Endodermal cell (in vitro differentiated cells): ENCODE results near the gene ARFGAP1. TPM values are rescaled to one million over a fixed set of nuclear protein-coding genes. Genes with fewer than 3 reads are reported as not detected.

ENCODE experiments used
- DNase-seq: peaks from one replicate; pipeline ENCODE4 v3.0.0-alpha.2; 2017
- H3K27ac ChIP-seq: 2 replicates; pipeline ENCODE4 v1.5.1; 2013; ENCODE audit warnings: mild to moderate bottlenecking, low read depth, low read length, moderate library complexity
- H3K27me3 ChIP-seq: 2 replicates; pipeline ENCODE4 v1.6.1; 2013; ENCODE audit warnings: mild to moderate bottlenecking, low read length, moderate library complexity; ENCODE audit not compliant: insufficient read depth, control insufficient read depth, poor library complexity, severe bottlenecking
- H3K36me3 ChIP-seq: 2 replicates; pipeline ENCODE4 v1.7.0; 2013; ENCODE audit warnings: mild to moderate bottlenecking, low read length, moderate library complexity; ENCODE audit not compliant: control insufficient read depth, insufficient read depth
- H3K4me1 ChIP-seq: one replicate; pipeline ENCODE4 v1.7.0; 2013; ENCODE audit warnings: low read length; ENCODE audit not compliant: control insufficient read depth, insufficient read depth
- H3K4me3 ChIP-seq: 2 replicates; pipeline ENCODE4 v1.5.1; 2013; ENCODE audit warnings: mild to moderate bottlenecking, low read length, moderate library complexity
- H3K9ac ChIP-seq: 2 replicates; pipeline ENCODE4 v1.6.1; 2013; ENCODE audit warnings: mild to moderate bottlenecking, low read length, moderate library complexity; ENCODE audit not compliant: poor library complexity, severe bottlenecking; ENCODE audit errors: extremely low read depth
- H3K9me3 ChIP-seq: 2 replicates; pipeline ENCODE4 v1.6.1; 2013; ENCODE audit warnings: mild to moderate bottlenecking, low read length, moderate library complexity; ENCODE audit not compliant: control insufficient read depth
- H3K27ac Mint-ChIP-seq: 2 replicates; pipeline ENCODE4 v1.8.0; 2020; ENCODE audit warnings: mixed read lengths
- H3K27me3 Mint-ChIP-seq: 2 replicates; pipeline ENCODE4 v1.8.0; 2021; ENCODE audit warnings: mild to moderate bottlenecking, mixed read lengths; ENCODE audit not compliant: insufficient read depth
- H3K36me3 Mint-ChIP-seq: 2 replicates; pipeline ENCODE4 v1.8.0; 2020; ENCODE audit warnings: low read depth, mixed read lengths
- H3K4me1 Mint-ChIP-seq: 2 replicates; pipeline ENCODE4 v1.8.0; 2020; ENCODE audit warnings: mixed read lengths
- H3K4me3 Mint-ChIP-seq: 2 replicates; pipeline ENCODE4 v1.8.0; 2020; ENCODE audit warnings: mild to moderate bottlenecking, moderate library complexity, mixed read lengths
- H3K9me3 Mint-ChIP-seq: 2 replicates; pipeline ENCODE4 v1.8.0; 2020; ENCODE audit warnings: mild to moderate bottlenecking, mixed read lengths
- WGBS, 2 experiments: methylation state at CpG; one replicate each; pipeline versions ENCODE4 v1.1.5 to v1.1.7; 2013; ENCODE audit warnings: missing lambda C conversion rate in 2 of 2, mixed read lengths in 1 of 2; ENCODE audit not compliant: insufficient coverage in 1 of 2, insufficient read length in 1 of 2; 5-methylcytosine and 5-hydroxymethylcytosine counted together
- total RNA-seq, 2 donors: library from RNA; stranded (reverse); fragmentation: NEBNext Ultra II Directional in 1 of 2; extraction: Animal tissue kit (Norgen Biotek cat#: 25700) in 1 of 2; gene quantifications; 2 replicates in 1 of 2; 3 replicates in 1 of 2; pipeline ENCODE4 v1.2.1, GENCODE V29; 2021
- TF ChIP-seq, protein P1 (sequence below): fragments of 200-600 bp; sonication (generic); conservative IDR thresholded peaks from 2 replicates; pipeline ENCODE4 v1.5.0; 2021; ENCODE audit warnings: antibody characterized with exemption, mild to moderate bottlenecking

ARFGAP1 gene
- total RNA-seq, 2 donors from 2014 or later = 159 to 208 TPM

DNA sequence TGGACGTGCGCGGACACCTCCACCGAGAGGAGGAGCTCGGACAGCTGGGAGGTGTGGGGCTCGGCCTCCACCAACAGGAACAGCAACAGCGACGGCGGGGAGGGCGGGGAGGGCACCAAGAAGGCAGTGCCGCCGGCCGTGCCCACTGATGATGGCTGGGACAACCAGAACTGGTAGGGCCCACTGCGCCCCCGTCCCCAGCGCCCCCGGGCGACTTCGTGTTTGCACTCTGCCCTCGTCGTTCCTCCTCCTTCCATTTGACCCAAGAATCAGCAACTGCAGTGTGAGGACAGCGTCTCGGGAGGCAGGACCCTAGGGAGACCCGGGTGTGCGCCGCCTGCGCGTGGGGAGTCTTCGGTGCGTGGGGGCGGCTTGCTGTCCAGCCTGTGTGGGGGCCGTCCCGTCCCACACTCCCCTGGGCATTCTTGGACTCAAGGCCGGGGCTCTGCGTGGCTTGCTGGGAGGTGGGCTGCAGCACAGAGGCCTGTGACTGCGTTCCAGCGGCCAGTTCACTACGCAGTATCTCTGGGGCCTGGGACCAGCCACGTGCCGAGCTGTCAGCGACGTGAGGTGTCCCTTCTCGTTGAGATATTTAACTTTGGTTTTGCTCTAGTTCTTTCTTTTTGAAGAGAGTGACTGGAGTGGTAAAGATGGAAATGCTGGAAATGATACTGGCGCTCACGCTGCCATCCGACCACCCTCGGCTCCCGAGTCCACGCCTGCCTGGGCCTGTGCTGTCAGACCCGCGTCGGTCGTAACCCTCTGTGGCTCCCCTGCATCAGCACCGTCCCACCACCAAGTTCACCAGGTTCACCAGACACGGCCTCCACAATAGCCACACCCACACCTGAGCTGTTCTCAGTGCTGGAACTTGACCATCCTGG, 15.3 kb downstream of the ARFGAP1 start:
- WGBS, 2 experiments = 94 to 98% methylated on average over 37 to 55 of the region's 55 CpGs
- H3K9ac ChIP-seq = no peak overlapping the region
- H3K4me1 Mint-ChIP-seq = no peaks in the 10 kb centered on the region

DNA sequence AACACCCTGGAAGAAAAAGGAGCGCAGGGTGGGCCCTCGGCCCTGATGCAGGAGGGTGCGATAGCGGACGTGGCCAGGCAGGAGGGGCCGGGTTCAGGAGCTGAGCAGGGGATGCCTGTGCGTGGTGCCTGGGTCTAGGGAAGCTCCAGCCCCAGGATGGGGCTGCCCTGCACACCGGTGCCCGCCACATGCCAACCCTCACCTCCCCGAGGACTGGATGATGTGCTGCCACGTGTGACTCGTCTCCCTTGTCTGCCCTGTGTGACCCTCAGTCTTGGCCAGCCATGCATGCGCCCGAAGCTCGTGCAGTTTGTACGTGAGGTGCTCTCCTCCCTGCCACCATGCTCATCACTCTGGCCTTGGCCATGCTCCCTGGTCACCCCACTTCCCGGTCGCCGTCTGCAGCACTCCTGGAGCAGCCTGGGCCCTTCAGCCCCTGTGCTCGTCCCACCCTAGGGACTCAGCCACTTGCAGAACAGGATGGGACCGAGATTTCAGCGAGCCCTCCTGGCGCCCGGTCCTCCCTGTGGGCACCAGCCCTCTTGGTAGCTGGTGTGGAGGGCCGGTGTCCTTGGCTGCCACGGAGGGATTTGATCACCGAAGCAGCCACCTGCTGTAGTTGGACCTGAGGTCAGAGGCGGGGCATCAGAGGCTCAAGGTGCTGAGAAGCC, 16.1 kb downstream of the ARFGAP1 start:
- TF ChIP-seq, protein P1, sequence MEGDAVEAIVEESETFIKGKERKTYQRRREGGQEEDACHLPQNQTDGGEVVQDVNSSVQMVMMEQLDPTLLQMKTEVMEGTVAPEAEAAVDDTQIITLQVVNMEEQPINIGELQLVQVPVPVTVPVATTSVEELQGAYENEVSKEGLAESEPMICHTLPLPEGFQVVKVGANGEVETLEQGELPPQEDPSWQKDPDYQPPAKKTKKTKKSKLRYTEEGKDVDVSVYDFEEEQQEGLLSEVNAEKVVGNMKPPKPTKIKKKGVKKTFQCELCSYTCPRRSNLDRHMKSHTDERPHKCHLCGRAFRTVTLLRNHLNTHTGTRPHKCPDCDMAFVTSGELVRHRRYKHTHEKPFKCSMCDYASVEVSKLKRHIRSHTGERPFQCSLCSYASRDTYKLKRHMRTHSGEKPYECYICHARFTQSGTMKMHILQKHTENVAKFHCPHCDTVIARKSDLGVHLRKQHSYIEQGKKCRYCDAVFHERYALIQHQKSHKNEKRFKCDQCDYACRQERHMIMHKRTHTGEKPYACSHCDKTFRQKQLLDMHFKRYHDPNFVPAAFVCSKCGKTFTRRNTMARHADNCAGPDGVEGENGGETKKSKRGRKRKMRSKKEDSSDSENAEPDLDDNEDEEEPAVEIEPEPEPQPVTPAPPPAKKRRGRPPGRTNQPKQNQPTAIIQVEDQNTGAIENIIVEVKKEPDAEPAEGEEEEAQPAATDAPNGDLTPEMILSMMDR = no peak
- H3K9me3 Mint-ChIP-seq = no peaks in the 10 kb centered on the region
- Histone ChIP-seq H3K4me1 (no peaks in the 10 kb centered on the region), H3K9ac (no peak overlapping the region), H3K4me3 (no peak overlapping the region), H3K36me3 (peaks cover 3% of the 10 kb centered on the region), H3K27ac (no peak overlapping the region), H3K27me3 (no peaks in the 10 kb centered on the region), H3K9me3 (no peaks in the 10 kb centered on the region)
- no peak overlapping the region for H3K27ac Mint-ChIP-seq
- H3K36me3 Mint-ChIP-seq = peaks cover 20% of the 10 kb centered on the region
- no peaks in the 10 kb centered on the region for H3K27me3 Mint-ChIP-seq
- H3K4me1 Mint-ChIP-seq = no peaks in the 10 kb centered on the region
- H3K4me3 Mint-ChIP-seq = no peak overlapping the region
- DNase-seq = no peak
- WGBS, 2 experiments = 95 to 97% methylated on average over 24 to 28 of the region's 28 CpGs

More for the DNA sequence above, 15.3 kb downstream of the ARFGAP1 start:
- no peaks in the 10 kb centered on the region for H3K4me1 ChIP-seq
- TF ChIP-seq, protein P1 = no peak
- H3K4me3 ChIP-seq = no peak overlapping the region
- DNase-seq = no peak
- Mint-ChIP-seq H3K9me3 (no peaks in the 10 kb centered on the region), H3K36me3 (peaks cover 26% of the 10 kb centered on the region), H3K27ac (no peak overlapping the region), H3K27me3 (no peaks in the 10 kb centered on the region), H3K4me3 (no peak overlapping the region)
- H3K27me3 ChIP-seq = no peaks in the 10 kb centered on the region
- no peak overlapping the region for H3K27ac ChIP-seq
- no peaks in the 10 kb centered on the region for H3K9me3 ChIP-seq
- peaks cover 4% of the 10 kb centered on the region for H3K36me3 ChIP-seq

DNA sequence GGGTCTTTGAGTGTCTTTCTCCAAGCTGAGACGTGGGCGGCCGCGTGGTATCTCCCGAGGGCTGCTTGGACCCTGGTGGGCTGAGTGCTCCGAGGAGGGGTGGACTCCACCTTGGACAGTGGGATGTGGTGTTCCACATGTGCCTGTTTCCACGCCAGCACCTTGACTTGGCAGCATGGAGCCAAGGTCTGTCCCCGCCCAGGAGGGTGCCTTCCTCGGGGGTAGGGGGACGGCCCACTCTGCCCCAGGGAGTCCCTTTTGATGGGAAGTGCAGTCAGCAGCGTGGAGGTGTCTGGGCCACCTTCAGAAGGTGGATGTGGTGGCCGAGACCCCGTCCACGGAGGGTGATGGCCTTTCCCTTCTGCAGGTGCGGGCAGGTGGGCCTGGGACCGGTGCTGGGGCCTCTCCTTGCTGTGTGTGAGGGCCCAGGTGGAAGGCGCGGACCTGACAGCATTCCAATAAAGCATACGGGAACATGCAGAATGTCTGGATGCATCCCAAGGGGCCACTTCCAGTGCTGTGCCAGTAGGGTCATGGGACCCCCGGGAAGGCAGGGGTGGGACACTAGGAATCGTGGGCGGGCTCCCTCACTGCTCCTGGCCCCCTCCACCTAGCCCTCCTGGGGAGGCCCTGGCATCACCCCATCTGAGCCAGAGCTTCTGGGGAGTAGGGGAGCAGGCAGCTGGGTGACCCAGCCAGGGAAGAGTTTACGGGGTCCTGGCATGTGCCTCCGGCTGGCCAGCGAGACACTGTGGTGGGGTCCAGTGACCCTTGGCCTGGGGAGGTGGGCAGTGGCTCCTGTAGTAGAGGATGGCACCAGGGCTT, 16.9 kb downstream of the ARFGAP1 start:
- H3K36me3 Mint-ChIP-seq = peaks cover 18% of the 10 kb centered on the region
- Histone ChIP-seq H3K4me1 (no peaks in the 10 kb centered on the region), H3K27me3 (no peaks in the 10 kb centered on the region), H3K9ac (no peak overlapping the region), H3K36me3 (peaks cover 3% of the 10 kb centered on the region), H3K27ac (no peak overlapping the region), H3K4me3 (no peak overlapping the region), H3K9me3 (no peaks in the 10 kb centered on the region)
- no peaks in the 10 kb centered on the region for H3K9me3 Mint-ChIP-seq
- H3K4me3 Mint-ChIP-seq = no peak overlapping the region
- H3K27ac Mint-ChIP-seq = no peak overlapping the region
- no peak for DNase-seq
- TF ChIP-seq, protein P1 = no peak
- H3K4me1 Mint-ChIP-seq = no peaks in the 10 kb centered on the region
- WGBS, 2 experiments = 94 to 96% methylated on average over 19 to 25 of the region's 25 CpGs
- H3K27me3 Mint-ChIP-seq = no peaks in the 10 kb centered on the region
